DMS79 treated with DMSO at 0.1 percent for 48 hours (cell line): ENCODE results near the gene ICOSLG.
"Not testable (repeated sequence)": the region's sequence is repeated elsewhere in the genome, so short reads cannot be mapped to it uniquely, and the experiment has no call there.

Experiments
- DNase-seq: peaks from one replicate; lab custom pipeline; 2025; lab: John Stamatoyannopoulos, UW

Gene ICOSLG

DNA sequence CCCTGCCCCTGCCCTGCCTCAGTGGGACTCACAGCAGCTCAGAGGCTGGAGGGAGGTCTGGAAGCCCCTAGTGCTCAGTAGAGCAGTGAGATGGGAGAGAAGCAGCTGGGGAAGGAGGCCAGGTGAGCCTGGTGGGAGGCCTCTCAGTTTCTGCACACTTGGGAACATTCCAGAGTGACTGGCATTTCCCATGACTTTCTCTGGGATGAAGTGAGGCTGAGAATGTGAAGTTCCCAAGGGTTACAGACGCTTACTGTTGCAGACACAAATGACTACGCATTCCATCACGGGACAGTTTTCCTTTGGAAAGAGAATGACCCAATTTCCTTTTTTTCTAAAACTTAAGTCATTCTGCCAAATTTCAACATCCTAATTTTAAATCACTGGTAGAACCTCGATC lies 59.2 kb downstream of the ICOSLG start:
- DNase-seq, result not testable (repeated sequence)

DNA sequence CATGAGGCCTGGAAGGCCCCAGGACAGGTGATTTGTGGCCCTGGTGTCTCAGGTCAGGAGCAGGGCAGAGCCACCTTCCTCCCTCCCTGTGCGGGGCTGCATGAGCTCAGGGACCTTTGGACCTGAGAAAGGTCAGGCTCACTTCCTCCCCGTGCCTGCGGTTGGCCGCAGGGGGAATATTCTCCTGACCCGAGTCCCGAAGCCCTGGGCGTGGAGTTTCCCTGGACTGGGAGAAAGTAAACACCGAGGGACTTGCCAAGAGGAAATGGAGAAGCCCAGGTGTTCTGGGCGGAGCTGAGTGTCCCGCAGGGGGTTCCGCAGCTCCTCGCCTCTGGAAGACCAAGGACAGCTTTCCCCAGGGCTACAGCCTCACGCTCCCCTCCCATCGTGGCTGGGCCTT lies 64.6 kb downstream of the ICOSLG start:
- DNase-seq, result not testable (repeated sequence)

DNA sequence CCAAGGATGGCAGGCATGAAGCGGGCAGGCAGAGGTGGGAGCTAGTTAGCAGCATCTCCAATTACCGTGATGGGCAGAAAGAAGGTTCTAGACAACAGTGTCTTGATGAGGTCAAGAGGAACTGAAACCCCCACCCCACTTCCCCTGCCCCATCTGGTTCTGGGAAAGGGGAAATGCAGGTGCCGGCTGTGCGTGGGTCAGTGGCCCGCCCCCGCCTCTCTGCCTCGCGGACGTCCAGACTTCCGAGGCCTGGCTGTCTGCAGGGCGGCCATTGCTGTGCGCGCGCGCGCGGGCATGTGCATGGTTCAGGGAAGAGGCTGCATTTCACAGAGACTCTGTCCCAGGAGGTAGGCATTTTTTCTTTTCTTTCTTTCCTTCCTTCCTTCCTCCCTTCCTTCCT lies 65.6 kb downstream of the ICOSLG start:
- DNase-seq, result not testable (repeated sequence)
